HG03575 (cell line): ENCODE results near the gene MCM3AP.
A peak's percentile ranks its signal among the peaks of the same experiment; 100 is the strongest.

Source experiments
- ATAC-seq: cut with Tn5 transposase; IDR thresholded peaks from one replicate; pipeline ENCODE4 v1.9.1; 2021; ENCODE audit not compliant: unreplicated experiment, insufficient number of reproducible peaks, low FRiP score; ENCODE audit errors: extremely low read depth

MCM3AP gene

DNA sequence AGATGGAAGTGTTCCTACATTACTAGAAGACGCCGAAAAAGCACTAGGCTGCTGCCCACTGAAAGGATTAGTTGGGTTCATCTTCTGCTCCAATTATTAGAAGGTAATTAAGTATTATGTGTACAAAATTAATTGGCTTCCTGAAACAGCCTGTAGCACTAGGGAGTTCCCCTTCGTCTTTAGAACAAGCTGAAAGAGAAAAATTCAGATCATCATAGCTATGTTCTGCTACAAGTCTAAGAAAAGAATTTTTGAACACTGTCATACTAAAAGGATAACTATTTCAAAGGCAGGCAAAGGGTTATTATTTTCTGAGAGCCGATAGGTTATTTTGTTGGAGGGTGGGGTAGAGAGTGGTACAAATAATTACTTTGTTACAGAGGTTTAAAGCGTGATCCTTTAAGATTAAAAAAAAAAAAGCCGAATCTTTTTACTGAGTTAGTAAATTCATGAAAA, at the start of gene MCM3AP:
TSS of gene MCM3AP (minus strand) at position 406 of the 456 bp plus-strand sequence. CDS start at position 81, 325 bp downstream.
- no peak for ATAC-seq

DNA sequence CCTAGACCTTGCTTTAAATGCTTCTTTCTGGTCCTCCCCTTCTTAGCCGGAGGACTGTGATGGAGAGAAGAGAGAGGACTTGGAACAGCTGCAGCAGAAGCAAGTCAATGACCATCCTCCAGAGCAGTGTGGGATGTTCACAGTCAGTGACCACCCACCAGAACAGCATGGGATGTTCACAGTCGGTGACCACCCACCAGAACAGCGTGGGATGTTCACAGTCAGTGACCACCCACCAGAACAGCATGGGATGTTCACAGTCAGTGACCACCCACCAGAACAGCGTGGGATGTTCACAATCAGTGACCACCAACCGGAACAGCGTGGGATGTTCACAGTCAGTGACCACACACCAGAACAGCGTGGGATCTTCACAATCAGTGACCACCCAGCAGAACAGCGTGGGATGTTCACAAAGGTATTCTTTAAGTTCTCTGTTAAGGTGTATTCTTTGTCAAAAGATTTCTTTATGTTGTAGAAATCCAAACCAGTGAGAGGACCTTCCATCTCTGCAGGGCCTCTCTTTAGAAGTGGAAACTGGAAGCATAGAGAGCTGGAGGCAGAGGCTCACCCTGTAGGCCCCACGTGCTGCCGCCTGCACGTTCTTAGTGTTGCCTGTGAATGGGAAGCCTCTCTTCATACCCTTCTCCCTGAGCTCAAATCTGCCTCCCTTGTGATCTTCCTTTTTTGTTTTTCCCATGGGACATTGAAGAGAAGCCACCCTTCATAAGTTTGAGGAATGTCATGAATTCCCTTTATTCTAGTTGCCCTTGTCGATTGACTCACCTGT, 49.1 kb upstream of the MCM3AP start:
- ATAC-seq: no peak

GRCh38 chr21:46329796-46330195, 44.4 kb upstream of the MCM3AP start:
- ATAC-seq: no peak

- ATAC-seq: no peak
Observed at GRCh38 chr21:46328151-46328550, 42.7 kb upstream of the MCM3AP start.

- no peak for ATAC-seq
Observed at GRCh38 chr21:46327711-46328110, 42.3 kb upstream of the MCM3AP start.

DNA sequence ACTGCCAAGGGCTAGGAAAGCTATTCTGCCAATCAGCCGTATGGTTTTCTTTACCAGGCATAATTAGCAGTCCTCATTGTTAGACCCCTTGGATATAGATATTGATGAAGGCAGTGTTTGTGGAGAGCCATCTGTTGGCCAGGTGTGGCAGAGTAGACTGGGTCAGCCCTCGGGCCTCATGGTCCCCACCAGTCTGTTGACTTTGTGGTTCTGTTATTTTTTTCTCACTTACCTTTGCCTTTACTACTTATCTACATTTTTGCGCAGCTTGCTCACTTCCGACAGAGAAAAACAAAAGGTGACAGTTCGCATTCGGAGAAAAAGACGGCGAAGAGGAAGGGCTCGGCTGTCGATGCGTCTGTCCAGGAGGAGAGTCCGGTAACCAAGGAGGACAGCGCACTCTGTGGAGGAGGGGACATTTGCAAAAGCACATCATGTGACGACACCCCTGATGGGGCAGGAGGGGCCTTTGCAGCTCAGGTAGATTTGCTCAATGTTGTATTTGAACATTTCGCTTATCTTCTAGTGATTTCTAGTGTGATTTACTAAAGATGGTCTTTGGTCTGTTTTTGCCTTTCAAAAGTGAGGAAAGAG, 40.8 kb upstream of the MCM3AP start:
- no peak for ATAC-seq

DNA sequence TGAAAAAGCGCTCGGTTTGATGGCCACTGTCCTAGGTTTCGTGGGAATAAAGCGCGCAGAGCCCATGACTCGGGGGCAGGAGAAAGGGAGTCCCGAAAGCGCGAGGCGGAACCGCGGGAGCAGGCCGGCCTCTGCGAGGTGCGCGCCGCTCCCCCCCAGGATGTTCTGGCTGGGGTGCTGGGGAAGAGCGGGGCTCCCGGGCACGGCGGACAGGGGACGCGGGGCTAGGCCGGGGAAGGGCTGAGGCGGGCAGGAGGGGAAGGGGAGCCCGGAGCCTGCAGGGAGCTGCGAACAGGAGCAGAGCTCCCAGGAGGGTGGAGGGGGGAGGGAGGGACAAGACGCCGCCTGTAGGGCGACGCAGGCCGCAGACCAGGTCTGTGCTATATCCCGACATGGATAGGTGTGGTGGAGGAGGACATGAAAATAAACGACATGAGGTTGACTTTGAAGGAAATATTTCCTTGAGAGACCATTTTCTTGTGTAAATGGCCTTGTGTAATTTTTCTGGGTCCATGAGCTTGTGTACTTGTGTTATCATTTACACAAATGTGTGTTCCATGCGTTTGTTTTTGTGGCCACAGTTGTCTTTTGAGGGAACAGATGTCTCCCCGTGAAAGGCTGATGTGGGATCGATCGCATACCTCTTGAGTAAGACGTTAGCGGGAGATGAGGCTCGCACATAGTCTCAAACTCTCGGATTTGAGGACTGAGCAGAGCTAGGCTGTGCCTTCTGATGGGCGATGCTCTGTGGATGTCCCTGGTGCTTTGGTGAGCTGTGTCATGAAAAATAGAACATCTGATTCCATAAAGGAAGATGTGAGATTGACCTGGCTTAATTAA, 39.9 kb upstream of the MCM3AP start:
- ATAC-seq: no peak

DNA sequence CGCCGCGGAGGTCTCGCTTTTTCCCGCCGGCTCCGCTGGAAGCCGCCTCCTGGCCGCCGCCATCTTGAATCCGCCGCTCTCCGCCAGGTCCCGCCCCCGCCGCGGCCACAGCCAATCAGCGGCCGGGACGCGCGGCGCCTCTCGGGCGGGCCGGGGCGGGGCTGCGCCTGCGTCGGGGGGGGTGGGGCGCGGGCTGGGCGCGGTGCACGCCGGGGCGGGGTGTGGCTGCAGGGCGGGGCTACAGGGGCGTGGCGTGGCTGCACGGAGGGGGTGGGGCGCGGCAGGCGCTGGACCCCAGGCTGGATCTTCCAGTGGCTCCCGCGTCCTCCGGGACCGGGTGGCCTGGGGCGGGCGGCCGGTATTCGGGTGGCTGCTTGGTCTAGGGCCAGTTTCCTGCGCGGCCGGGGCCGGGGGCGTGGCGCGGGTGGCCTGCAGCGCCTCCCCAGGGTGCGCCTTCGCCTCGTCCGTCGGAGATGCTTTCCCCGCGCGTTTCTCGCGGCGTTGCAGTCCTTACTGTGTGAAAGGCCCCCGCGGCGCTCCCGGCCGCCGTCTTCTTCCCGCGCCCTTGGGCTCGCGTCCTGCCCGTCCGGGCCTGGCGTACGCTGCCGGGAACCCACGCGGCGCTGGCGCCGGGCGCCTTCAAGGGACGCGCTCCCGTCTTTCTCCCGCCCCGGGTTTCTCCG, 39.1 kb upstream of the MCM3AP start:
- ATAC-seq: peak; percentile 17

- peak; percentile 50 for ATAC-seq
Observed at GRCh38 chr21:46323710-46324389, 38.4 kb upstream of the MCM3AP start, which contains the start of the genes C21orf58 and PCNT. Gene C21orf58, minus strand, starts transcription at chr21:46323870. Its CDS starts 1,132 bp downstream, at chr21:46322738. Gene PCNT, plus strand, starts transcription at chr21:46324156. Its CDS starts 73 bp downstream, at chr21:46324229.

DNA sequence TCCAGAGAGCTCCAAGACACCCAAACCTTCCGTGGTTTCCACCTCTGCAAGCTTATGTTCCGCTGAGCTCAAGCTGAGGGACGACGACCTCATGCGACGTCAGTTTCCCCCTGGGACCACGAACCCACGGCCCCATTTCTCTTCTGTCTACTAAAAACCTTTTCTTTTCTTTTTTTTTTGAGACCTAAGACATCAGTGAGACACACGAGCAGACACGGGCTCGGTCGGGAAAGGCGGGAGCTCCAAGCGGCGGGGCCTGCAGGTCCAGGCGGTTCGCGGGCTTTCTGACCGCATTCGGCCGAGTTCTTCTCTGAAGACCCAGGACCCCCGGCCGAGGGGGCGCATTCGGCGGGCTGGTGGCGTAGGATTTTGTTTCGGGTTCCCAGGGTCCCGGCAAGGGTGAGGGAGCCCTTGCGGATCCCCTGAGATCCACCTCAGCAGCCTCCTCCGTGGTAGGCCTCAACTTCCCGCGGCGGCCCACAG, 37.9 kb upstream of the MCM3AP start:
- no peak for ATAC-seq

DNA sequence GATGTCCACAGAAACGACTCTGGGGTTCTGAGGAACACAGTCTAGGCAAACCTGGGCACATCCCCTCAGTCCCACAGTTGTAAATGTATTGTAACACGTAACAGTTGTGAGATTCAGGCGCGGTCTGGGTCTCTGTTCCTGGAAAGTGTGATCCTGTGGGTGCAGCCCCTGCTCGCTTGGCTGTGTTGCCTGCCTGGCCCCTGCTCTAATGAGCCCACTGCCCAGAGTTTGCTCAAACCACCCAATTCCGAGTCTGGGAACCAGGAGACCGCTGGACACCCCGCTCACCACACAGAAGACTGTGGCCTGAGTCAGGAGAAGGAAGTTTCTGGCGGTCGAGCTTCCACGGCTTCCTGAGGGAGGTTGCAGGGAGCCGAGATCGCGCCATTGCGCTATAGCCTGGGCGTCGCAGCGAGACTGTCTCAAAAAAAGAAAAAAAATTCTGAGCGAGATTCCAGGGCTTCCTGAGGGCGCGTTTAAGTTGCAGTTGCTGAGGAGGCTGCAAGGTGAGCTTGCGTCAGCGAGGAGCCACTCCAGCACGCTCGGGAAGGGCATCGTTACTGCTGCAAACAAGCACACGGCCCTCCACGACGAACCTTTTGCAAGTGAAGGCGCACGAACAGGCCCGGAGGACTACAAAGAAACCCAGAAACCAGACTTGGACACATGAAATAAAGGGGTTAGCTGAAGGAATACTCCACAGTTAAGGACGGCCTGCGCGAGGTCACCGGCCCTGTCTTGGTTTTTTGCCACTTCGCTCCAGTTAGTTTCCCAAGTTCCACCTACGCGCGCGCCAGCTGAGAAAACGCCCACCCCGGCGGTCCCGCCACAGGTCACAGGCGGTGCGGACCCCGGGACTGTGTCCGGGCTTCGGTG, 37.2 kb upstream of the MCM3AP start:
- no peak for ATAC-seq

DNA sequence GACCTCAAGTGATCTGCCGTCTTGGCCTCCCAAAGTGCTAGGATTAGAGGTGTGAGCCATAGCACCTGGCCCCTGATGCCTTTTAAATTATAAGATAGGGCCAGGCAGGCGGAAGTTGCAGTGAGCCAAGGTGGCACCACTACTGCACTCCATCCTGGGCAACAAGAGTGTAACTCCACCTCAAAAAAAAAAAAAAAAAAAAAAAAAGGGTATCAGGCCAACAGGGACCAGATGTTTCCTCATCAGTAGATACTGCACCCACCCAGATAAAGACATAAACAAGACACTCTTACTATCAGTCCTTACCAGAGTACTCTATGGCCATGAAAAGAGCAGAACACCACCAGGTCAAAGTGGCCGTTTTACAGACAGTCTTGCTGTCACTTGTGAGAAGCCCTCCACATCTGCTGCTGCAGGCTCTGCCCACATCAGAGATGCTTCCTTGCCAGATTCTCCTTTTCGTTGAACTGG, 35.0 kb upstream of the MCM3AP start:
- ATAC-seq: no peak

GRCh38 chr21:46319186-46319585, 33.8 kb upstream of the MCM3AP start:
- ATAC-seq: no peak

DNA sequence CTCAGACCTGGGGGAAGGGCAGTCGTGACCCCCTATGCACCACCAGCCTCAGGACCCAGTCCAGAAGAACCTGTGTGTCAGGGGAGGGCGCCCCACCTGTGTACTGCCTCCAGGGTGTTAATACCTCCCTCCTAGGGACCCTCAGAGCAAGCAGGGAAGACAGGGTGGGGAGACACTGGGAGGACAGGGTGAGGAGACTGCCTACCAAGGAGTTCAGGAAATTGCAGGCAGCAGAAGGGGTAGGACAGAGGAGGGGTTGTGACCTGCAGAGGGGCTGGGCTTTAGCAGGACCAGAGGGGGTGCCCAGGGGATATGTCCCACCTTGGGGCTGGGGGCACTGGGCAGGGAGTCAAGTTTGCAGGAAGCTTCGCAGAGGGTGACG, 33.0 kb upstream of the MCM3AP start:
- no peak for ATAC-seq

GRCh38 chr21:46317710-46318463, 32.5 kb upstream of the MCM3AP start:
- ATAC-seq: no peak

DNA sequence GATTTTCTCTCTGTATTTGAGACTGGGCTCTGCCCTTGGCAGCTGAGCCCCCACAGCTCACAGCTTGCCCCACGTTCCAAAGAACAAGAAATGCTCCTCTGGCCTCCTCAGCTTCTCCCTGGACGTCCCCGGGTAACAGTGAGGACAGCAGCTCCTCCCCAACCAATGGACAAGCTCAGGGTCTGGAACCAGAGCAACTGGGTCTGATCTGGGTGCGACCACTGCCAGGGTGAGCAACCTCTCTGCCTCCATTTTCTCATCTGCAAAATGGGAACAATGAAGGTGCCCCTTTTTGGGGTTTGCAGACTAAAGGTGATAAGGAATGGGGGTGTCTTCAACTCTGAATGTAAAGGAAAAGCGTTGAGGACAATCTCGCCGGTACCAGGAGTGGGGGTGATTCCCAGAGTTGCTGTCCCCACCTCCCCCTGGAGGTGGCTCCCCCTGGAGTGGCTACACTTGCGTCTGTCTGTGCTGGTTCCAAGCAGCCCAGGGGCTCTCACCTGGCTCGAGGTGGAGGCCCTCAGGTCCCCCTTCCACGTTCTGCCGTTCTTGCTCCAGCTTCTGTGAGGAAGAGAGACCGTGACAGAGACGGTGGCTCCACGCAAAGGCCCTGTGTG, 31.4 kb upstream of the MCM3AP start:
- ATAC-seq: no peak
